Measurements from ENCODE around the gene MORN4. TPM values are rescaled to one million over a fixed set of nuclear protein-coding genes. Genes with fewer than 3 reads are reported as not detected.

Gene MORN4
- total and polyA plus RNA-seq, 7 experiments from 2014 or later = 0.78 to 5.9 (median 1.5) TPM

DNA sequence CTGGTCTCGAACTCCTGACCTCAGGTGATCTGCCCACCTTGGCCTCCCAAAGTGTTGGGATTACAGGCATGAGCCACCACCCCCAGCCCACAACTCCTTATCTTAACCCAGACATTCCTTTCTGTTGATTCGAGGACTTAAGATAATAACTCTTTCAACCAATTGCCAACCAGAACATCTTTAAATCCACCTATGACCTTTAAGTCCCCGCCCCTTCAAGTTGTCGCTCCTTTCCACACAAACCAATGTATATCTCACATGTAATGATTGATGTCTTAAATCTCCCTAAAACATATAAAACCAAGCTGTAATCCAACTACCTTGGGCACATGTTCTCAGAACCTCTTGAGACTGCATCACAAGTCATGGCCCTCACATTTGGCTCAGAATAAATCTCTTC, 68.5 kb downstream of the MORN4 start:
- no peak overlapping the region for H3K4me3 ChIP-seq (ENCODE audit: low read length)
- no peak overlapping the region for H3K4me3 Mint-ChIP-seq
- H3K27me3 ChIP-seq (ENCODE audit: control insufficient read depth in 2 of 2, insufficient read depth in 2 of 2, low read length in 2 of 2) = no peaks in the 10 kb centered on the region
- DNase-seq (no peak), ATAC-seq (no peak)
- peaks cover 0 to 2% (median 0%) of the 10 kb centered on the region in 7 donors for H3K4me1 Mint-ChIP-seq
- no peaks in the 10 kb centered on the region for H3K4me1 ChIP-seq (ENCODE audit: control insufficient read depth in 2 of 2, insufficient read depth in 2 of 2, low read length in 2 of 2)
- H3K9me3 Mint-ChIP-seq = no peaks in the 10 kb centered on the region
- peaks cover 0 to 5% (median 0%) of the 10 kb centered on the region in 5 donors for H3K36me3 Mint-ChIP-seq
- POLR2A ChIA-PET = interaction anchor here (0.6 kb wide), 1 partner anchor 10 kb away, joined by 3 read pairs; no protein-coding TSS in a partner anchor
- no peaks in the 10 kb centered on the region for H3K9me3 ChIP-seq (ENCODE audit: control insufficient read depth in 2 of 3, low read length in 3 of 3)
- CTCF ChIA-PET = no interaction called here
- intact Hi-C loops (cut with micrococcal nuclease) = no loop called here
- no peaks in the 10 kb centered on the region for H3K36me3 ChIP-seq (ENCODE audit: control insufficient read depth in 2 of 3, insufficient read depth in 3 of 3, low read length in 3 of 3)
- no peak overlapping the region for H3K27ac ChIP-seq (ENCODE audit: low read depth, low read length)
- H3K27ac Mint-ChIP-seq = peak overlapping the region in 1 of 9 donors; percentile 15
- H3K27me3 Mint-ChIP-seq = no peaks in the 10 kb centered on the region

Other genes with a start within 250 kb of the MORN4 start
- gene RRP12, start 232.2 kb downstream of the MORN4 start, total RNA-seq = 100 to 1,000 TPM in 1 of 5 experiments, 10 to 100 TPM in 4; 22.0 to 197 (median 32.3) TPM
- gene RRP12, start 232.2 kb downstream of the MORN4 start, polyA plus RNA-seq = 10 to 100 TPM; 10.6 to 13.4 TPM
- gene PGAM1, start 207.3 kb downstream of the MORN4 start, total RNA-seq = 100 to 1,000 TPM in 2 of 5 experiments, 10 to 100 TPM in 3; 58.5 to 536 (median 69.8) TPM
- 100 to 1,000 TPM; 172 to 204 TPM for gene PGAM1, start 207.3 kb downstream of the MORN4 start, polyA plus RNA-seq
- 10 to 100 TPM; 32.6 to 65.4 (median 53.2) TPM for gene EXOSC1, start 187.5 kb downstream of the MORN4 start, total RNA-seq
- 10 to 100 TPM; 69.7 to 80.3 TPM for gene EXOSC1, start 187.5 kb downstream of the MORN4 start, polyA plus RNA-seq
- gene ZDHHC16, start 187.3 kb downstream of the MORN4 start, total RNA-seq = 10 to 100 TPM; 13.2 to 38.8 (median 26.8) TPM
- gene ZDHHC16, start 187.3 kb downstream of the MORN4 start, polyA plus RNA-seq = 10 to 100 TPM; 24.4 to 37.3 TPM
- gene MMS19, start 135.1 kb downstream of the MORN4 start, total RNA-seq = 100 to 1,000 TPM in 2 of 5 experiments, 10 to 100 TPM in 3; 68.7 to 113 (median 87.9) TPM
- gene MMS19, start 135.1 kb downstream of the MORN4 start, polyA plus RNA-seq = 10 to 100 TPM; 37.4 to 59.0 TPM
- gene UBTD1, start 134.6 kb downstream of the MORN4 start, total RNA-seq = 1 to 10 TPM in 4 of 5 experiments, under 1 TPM in 1; 0.94 to 4.2 (median 2.1) TPM
- gene UBTD1, start 134.6 kb downstream of the MORN4 start, polyA plus RNA-seq = 1 to 10 TPM; 1.2 to 2.9 TPM
- gene ANKRD2, start 60.7 kb downstream of the MORN4 start, total RNA-seq = under 1 TPM in 1 of 5 experiments, not detected in 4; 0.22 TPM
- not detected for gene ANKRD2, start 60.7 kb downstream of the MORN4 start, polyA plus RNA-seq
- gene HOGA1, start 49.1 kb downstream of the MORN4 start, total RNA-seq = not detected
- not detected for gene HOGA1, start 49.1 kb downstream of the MORN4 start, polyA plus RNA-seq
- not detected for gene C10orf62, start 43.8 kb downstream of the MORN4 start, total RNA-seq
- not detected for gene C10orf62, start 43.8 kb downstream of the MORN4 start, polyA plus RNA-seq
- gene PI4K2A, start 7.2 kb upstream of the MORN4 start, total RNA-seq = 10 to 100 TPM in 4 of 5 experiments, 1 to 10 TPM in 1; 9.0 to 33.8 (median 11.0) TPM
- 1 to 10 TPM; 5.5 to 8.7 TPM for gene PI4K2A, start 7.2 kb upstream of the MORN4 start, polyA plus RNA-seq
- gene AVPI1, start 53.7 kb upstream of the MORN4 start, total RNA-seq = 10 to 100 TPM in 1 of 5 experiments, 1 to 10 TPM in 3, under 1 TPM in 1; 0.65 to 10.6 (median 2.5) TPM
- 1 to 10 TPM; 1.4 to 1.9 TPM for gene AVPI1, start 53.7 kb upstream of the MORN4 start, polyA plus RNA-seq
- gene MARVELD1, start 80.2 kb upstream of the MORN4 start, total RNA-seq = 1 to 10 TPM in 4 of 5 experiments, under 1 TPM in 1; 0.62 to 5.0 (median 2.3) TPM
- gene MARVELD1, start 80.2 kb upstream of the MORN4 start, polyA plus RNA-seq = under 1 TPM; 0.07 to 0.09 TPM
- gene ZFYVE27, start 103.6 kb upstream of the MORN4 start, total RNA-seq = 10 to 100 TPM; 31.0 to 68.8 (median 61.8) TPM
- gene ZFYVE27, start 103.6 kb upstream of the MORN4 start, polyA plus RNA-seq = 10 to 100 TPM; 32.9 to 41.0 TPM
- under 1 TPM in 2 of 5 experiments, not detected in 3; 0.43 to 0.46 TPM for gene SFRP5, start 138.5 kb upstream of the MORN4 start, total RNA-seq
- 1 to 10 TPM in 1 of 2 donors, not detected in 1; 1.0 TPM for gene SFRP5, start 138.5 kb upstream of the MORN4 start, polyA plus RNA-seq
- 1 to 10 TPM; 5.8 to 8.5 (median 6.5) TPM for gene GOLGA7B, start 216.3 kb upstream of the MORN4 start, total RNA-seq
- gene GOLGA7B, start 216.3 kb upstream of the MORN4 start, polyA plus RNA-seq = 1 to 10 TPM in 1 of 2 donors, under 1 TPM in 1; 0.62 to 1.6 TPM

All from naive thymus-derived CD4-positive, alpha-beta T cell (primary cell).